KG1 (cell line): Measurements from ENCODE around the gene JARID2.
A peak's percentile ranks its signal among the peaks of the same experiment; 100 is the strongest.

Source experiments
- DNase-seq: peaks from one replicate; lab custom pipeline; 2025; lab: John Stamatoyannopoulos, UW

JARID2 gene

GRCh38 chr6:15421945-15422733 is 176.3 kb downstream of the JARID2 start:
- DNase-seq, result no peak

- DNase-seq, result no peak
Observed at GRCh38 chr6:15423286-15423993, 177.6 kb downstream of the JARID2 start.

- DNase-seq, result no peak
Observed at GRCh38 chr6:15425947-15426346, 180.1 kb downstream of the JARID2 start.

- DNase-seq, result no peak
Observed at GRCh38 chr6:15426395-15426794, 180.5 kb downstream of the JARID2 start.

GRCh38 chr6:15426901-15427300 is 181.0 kb downstream of the JARID2 start:
- DNase-seq, result no peak

GRCh38 chr6:15427331-15428070 is 181.6 kb downstream of the JARID2 start:
- DNase-seq, result no peak

GRCh38 chr6:15429141-15430110 is 183.6 kb downstream of the JARID2 start:
- no peak for DNase-seq

GRCh38 chr6:15430186-15430585 is 184.3 kb downstream of the JARID2 start:
- DNase-seq, result no peak

- no peak for DNase-seq
Observed at GRCh38 chr6:15430931-15431405, 185.1 kb downstream of the JARID2 start.

GRCh38 chr6:15431762-15432483 is 186.1 kb downstream of the JARID2 start:
- DNase-seq, result no peak

GRCh38 chr6:15433511-15433861 is 187.6 kb downstream of the JARID2 start:
- DNase-seq, result no peak

- DNase-seq, result no peak
Observed at GRCh38 chr6:15434263-15434662, 188.4 kb downstream of the JARID2 start.

- no peak for DNase-seq
Observed at GRCh38 chr6:15434823-15435380, 189.0 kb downstream of the JARID2 start.

GRCh38 chr6:15435468-15435867 is 189.6 kb downstream of the JARID2 start:
- no peak for DNase-seq

- no peak for DNase-seq
Observed at GRCh38 chr6:15436451-15436850, 190.6 kb downstream of the JARID2 start.

GRCh38 chr6:15437090-15437635 is 191.3 kb downstream of the JARID2 start:
- no peak for DNase-seq

GRCh38 chr6:15439410-15440025 is 193.6 kb downstream of the JARID2 start:
- no peak for DNase-seq

GRCh38 chr6:15440040-15440439 is 194.2 kb downstream of the JARID2 start:
- DNase-seq, result no peak

GRCh38 chr6:15441215-15441868 is 195.5 kb downstream of the JARID2 start:
- DNase-seq, result peak; percentile 29
